CD1c-positive myeloid dendritic cell (primary cell): ENCODE data around the gene CA10.

Experiments
- DNase-seq: peaks from one replicate; pipeline ENCODE4 v3.0.0-alpha.2; 2016; ENCODE audit errors: extremely low spot score

Gene CA10

GRCh38 chr17:52158450-52159042 is at the start of gene CA10:
TSS of gene CA10 (minus strand) at chr17:52158714.
- no peak for DNase-seq

GRCh38 chr17:52207796-52208195 is 49.3 kb upstream of the CA10 start:
- DNase-seq = no peak

GRCh38 chr17:52202520-52203080 is 44.1 kb upstream of the CA10 start:
- DNase-seq = no peak

- no peak for DNase-seq
These were observed 43.4 kb upstream of the CA10 start for GRCh38 chr17:52201767-52202519.

- no peak for DNase-seq
These were observed 33.0 kb upstream of the CA10 start for GRCh38 chr17:52191491-52191890.

GRCh38 chr17:52181782-52182181 is 23.3 kb upstream of the CA10 start:
- no peak for DNase-seq

- DNase-seq = no peak
These were observed 19.5 kb upstream of the CA10 start for GRCh38 chr17:52178012-52178411.

- DNase-seq = no peak
These were observed 12.6 kb upstream of the CA10 start for GRCh38 chr17:52170963-52171572.

GRCh38 chr17:52160136-52160567 is 1.6 kb upstream of the CA10 start:
- no peak for DNase-seq

- DNase-seq = no peak
These were observed 977 bp upstream of the CA10 start for GRCh38 chr17:52159246-52160135.

GRCh38 chr17:52157603-52158449 is 688 bp downstream of the CA10 start:
- DNase-seq = no peak

- DNase-seq = no peak
These were observed 1.6 kb downstream of the CA10 start for GRCh38 chr17:52156576-52157570.

- no peak for DNase-seq
These were observed 3.2 kb downstream of the CA10 start for GRCh38 chr17:52155301-52155700.

GRCh38 chr17:52154466-52154865 is 4.0 kb downstream of the CA10 start:
- no peak for DNase-seq

GRCh38 chr17:52150935-52151334 is 7.6 kb downstream of the CA10 start:
- no peak for DNase-seq

GRCh38 chr17:52149626-52150025 is 8.9 kb downstream of the CA10 start:
- DNase-seq = no peak

- DNase-seq = no peak
These were observed 9.6 kb downstream of the CA10 start for GRCh38 chr17:52148969-52149351.

GRCh38 chr17:52148288-52148968 is 10.1 kb downstream of the CA10 start:
- no peak for DNase-seq

- no peak for DNase-seq
These were observed 10.6 kb downstream of the CA10 start for GRCh38 chr17:52147872-52148271.
